ENCODE results near the gene LRRC3.

LRRC3 gene

DNA sequence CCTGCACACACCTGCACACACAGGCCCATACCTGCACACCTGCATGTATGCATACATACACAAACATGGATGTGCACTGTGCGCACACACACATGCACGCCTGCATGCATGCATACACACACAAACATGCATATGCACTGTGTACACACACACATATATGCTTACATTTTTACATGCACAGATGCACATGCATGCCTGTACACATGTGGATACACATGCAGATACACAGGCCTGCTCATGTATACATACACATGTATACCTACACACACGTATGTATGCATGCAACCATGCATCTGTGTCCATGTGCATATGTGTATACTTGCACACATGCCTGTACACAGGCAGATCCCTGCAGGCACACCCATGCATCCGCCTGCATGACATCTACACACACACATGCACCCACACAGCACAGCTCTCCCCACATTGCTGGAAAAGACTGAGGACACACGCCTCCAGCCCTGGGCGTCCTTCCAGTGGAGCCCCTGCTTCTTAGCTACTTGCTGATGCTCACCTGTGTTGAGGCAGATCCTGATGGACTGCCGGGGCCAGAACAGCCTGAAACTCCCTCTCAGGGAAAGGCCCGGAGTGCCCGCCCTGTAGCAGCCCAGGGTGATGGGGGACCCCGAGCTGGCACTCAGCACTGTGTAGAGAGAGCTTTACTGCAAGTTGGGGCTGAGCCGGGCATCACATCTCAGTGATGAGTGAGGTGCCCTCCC is 56.1 kb downstream of the LRRC3 start:
- DNase-seq (ENCODE audit: low read depth in 2 of 2): no peak
